Esophagus muscularis mucosa (tissue), 4 donors: ENCODE data around the gene TRPV2. TPM values are rescaled to one million over a fixed set of nuclear protein-coding genes. Genes with fewer than 3 reads are reported as not detected.

ENCODE experiments used
- DNase-seq: peaks from one replicate; pipeline ENCODE4 v3.0.0-alpha.2; 2017; ENCODE audit errors: extremely low spot score
- H3K27ac ChIP-seq, 4 donors: fragments of 200-600 bp; sonication (generic); replicated peaks in 1 of 4; 1 replicate in 3 of 4; 2 replicates in 1 of 4; pipeline ENCODE4 v1.5.1; 2016 to 2019; ENCODE audit warnings: mild to moderate bottlenecking in 1 of 4
- H3K27me3 ChIP-seq, 4 donors: fragments of 200-600 bp; sonication (generic); one replicate each; pipeline versions ENCODE4 v1.5.1 to v1.6.0; 2016 to 2019
- H3K36me3 ChIP-seq, 4 donors: fragments of 200-600 bp; sonication (generic); one replicate each; pipeline ENCODE4 v1.5.1; 2016 to 2019
- H3K4me1 ChIP-seq, 4 donors: fragments of 200-600 bp; sonication (generic); one replicate each; pipeline ENCODE4 v1.5.1; 2016 to 2019
- H3K4me3 ChIP-seq, 4 donors: fragments of 200-600 bp; sonication (generic); 1 replicate in 2 of 4; 2 replicates in 2 of 4; pipeline ENCODE4 v1.5.1; 2016 to 2019; ENCODE audit warnings: mild to moderate bottlenecking in 4 of 4, moderate library complexity in 1 of 4
- H3K9me3 ChIP-seq, 4 donors: fragments of 200-600 bp; sonication (generic); 1 replicate in 3 of 4; 2 replicates in 1 of 4; pipeline ENCODE4 v1.5.1; 2016 to 2019
- CTCF ChIP-seq, 3 experiments: fragments of 200-600 bp in 2 of 3; fragments of 450-650 bp in 1 of 3; sonication (generic) in 2 of 3; IDR thresholded peaks; one replicate each; pipeline ENCODE4 v1.5.1; 2017 to 2019; ENCODE audit warnings: antibody characterized with exemption in 3 of 3, mild to moderate bottlenecking in 2 of 3, moderate library complexity in 1 of 3
- EP300 ChIP-seq: sonication (generic); formaldehyde crosslinking; IDR thresholded peaks from one replicate; pipeline ENCODE4 v1.6.1; 2017; ENCODE audit warnings: antibody characterized with exemption
- POLR2A ChIP-seq: fragments of 450-650 bp; IDR thresholded peaks from one replicate; pipeline ENCODE4 v1.6.1; 2017; ENCODE audit warnings: antibody characterized with exemption, moderate library complexity, mild to moderate bottlenecking, low read depth
- POLR2AphosphoS5 ChIP-seq, 2 donors: sonication (generic); formaldehyde crosslinking; IDR thresholded peaks; one replicate each; pipeline ENCODE4 v1.6.1; 2017; ENCODE audit warnings: antibody characterized with exemption in 2 of 2
- WGBS: methylation state at CpG from one replicate; pipeline ENCODE4 v1.1.5; 2018; 5-methylcytosine and 5-hydroxymethylcytosine counted together
- intact Hi-C: fragments of 100-400 bp; cut with DNase I; formaldehyde crosslinking; loops from one replicate; pipeline ENCODE4 v1.15.1; 2023
- total RNA-seq, 4 donors: library from RNA; depleted of rRNA; stranded (reverse); fragments of >200 nt; gene quantifications; one replicate each; pipeline versions ENCODE4 v1.1.0 to v1.2.1, GENCODE V29; 2016

The TRPV2 gene
- total RNA-seq, 4 donors from 2014 or later = 11.3 to 19.1 (median 17.7) TPM

- intact Hi-C loops = no loop called here
- DNase-seq = no peak
- 84% methylated on average over 12 of the region's 12 CpGs for WGBS
- H3K36me3 ChIP-seq = peaks cover 0 to 5% (median 4%) of the 10 kb centered on the region in 4 donors
- no peak overlapping the region for H3K4me3 ChIP-seq
- H3K27me3 ChIP-seq = no peaks in the 10 kb centered on the region
- TF ChIP-seq CTCF (IDR thresholded peaks at IDR 0.05) (no peak), POLR2AphosphoS5 (IDR thresholded peaks at IDR 0.05) (no peak), POLR2A (no peak), EP300 (no peak)
- no peaks in the 10 kb centered on the region for H3K9me3 ChIP-seq
- no peak overlapping the region for H3K27ac ChIP-seq
- H3K4me1 ChIP-seq = peaks cover 19 to 28% (median 26%) of the 10 kb centered on the region in 4 donors
Measured at GRCh38 chr17:16464303-16465051, 49.1 kb downstream of the TRPV2 start.

GRCh38 chr17:16465052-16465312 is 49.6 kb downstream of the TRPV2 start:
- WGBS = 79% methylated on average over 3 of the region's 3 CpGs
- no peak for TF ChIP-seq CTCF (IDR thresholded peaks at IDR 0.05)
- TF ChIP-seq POLR2AphosphoS5 (IDR thresholded peaks at IDR 0.05) = no peak
- TF ChIP-seq POLR2A = no peak
- no peak for TF ChIP-seq EP300
- Histone ChIP-seq H3K4me3 (no peak overlapping the region), H3K4me1 (peaks cover 24 to 32% (median 28%) of the 10 kb centered on the region in 4 donors), H3K27me3 (no peaks in the 10 kb centered on the region), H3K27ac (no peak overlapping the region), H3K9me3 (no peaks in the 10 kb centered on the region), H3K36me3 (peaks cover 0 to 5% (median 2%) of the 10 kb centered on the region in 4 donors)
- DNase-seq = no peak
- intact Hi-C loops = no loop called here

- 74% methylated on average over 4 of the region's 4 CpGs for WGBS
- Histone ChIP-seq H3K4me3 (no peak overlapping the region), H3K27ac (no peak overlapping the region), H3K27me3 (no peaks in the 10 kb centered on the region), H3K36me3 (peaks cover 0 to 5% (median 0%) of the 10 kb centered on the region in 4 donors), H3K9me3 (no peaks in the 10 kb centered on the region), H3K4me1 (peaks cover 29 to 40% (median 37%) of the 10 kb centered on the region in 4 donors)
- TF ChIP-seq CTCF (IDR thresholded peaks at IDR 0.05) (no peak), POLR2A (no peak), EP300 (no peak), POLR2AphosphoS5 (IDR thresholded peaks at IDR 0.05) (no peak)
- intact Hi-C loops = no loop called here
- no peak for DNase-seq
Measured at GRCh38 chr17:16465861-16466338, 50.5 kb downstream of the TRPV2 start.

- WGBS = 100% methylated on average over 2 of the region's 9 CpGs
- H3K9me3 ChIP-seq = no peaks in the 10 kb centered on the region
- intact Hi-C loops = no loop called here
- no peak for DNase-seq
- no peak overlapping the region for H3K4me3 ChIP-seq
- TF ChIP-seq POLR2A (no peak), CTCF (IDR thresholded peaks at IDR 0.05) (no peak), POLR2AphosphoS5 (IDR thresholded peaks at IDR 0.05) (no peak), EP300 (no peak)
- no peaks in the 10 kb centered on the region for H3K36me3 ChIP-seq
- peaks cover 29 to 40% (median 38%) of the 10 kb centered on the region in 4 donors for H3K4me1 ChIP-seq
- no peak overlapping the region for H3K27ac ChIP-seq
- H3K27me3 ChIP-seq = no peaks in the 10 kb centered on the region
Measured at GRCh38 chr17:16466407-16466806, 51.0 kb downstream of the TRPV2 start.

GRCh38 chr17:16467044-16467443 is 51.7 kb downstream of the TRPV2 start:
- no peak for TF ChIP-seq EP300
- TF ChIP-seq CTCF (IDR thresholded peaks at IDR 0.05) = no peak
- no peak for TF ChIP-seq POLR2A
- TF ChIP-seq POLR2AphosphoS5 (IDR thresholded peaks at IDR 0.05) = no peak
- Histone ChIP-seq H3K36me3 (no peaks in the 10 kb centered on the region), H3K27ac (no peak overlapping the region), H3K9me3 (no peaks in the 10 kb centered on the region), H3K4me1 (peaks cover 29 to 40% (median 38%) of the 10 kb centered on the region in 4 donors), H3K4me3 (no peak overlapping the region), H3K27me3 (no peaks in the 10 kb centered on the region)
- WGBS = 94% methylated on average over 6 of the region's 6 CpGs
- intact Hi-C loops = no loop called here
- DNase-seq = no peak
